Cardiac muscle cell (in vitro differentiated cells and primary cell): Measurements from ENCODE around the gene CDNF. TPM values are rescaled to one million over a fixed set of nuclear protein-coding genes. Genes with fewer than 3 reads are reported as not detected.

Experiments used
- DNase-seq, 2 donors: peaks; one replicate each; pipeline versions ENCODE4 v3.0.0 to v3.0.0-alpha.2; 2010 to 2017; ENCODE audit warnings: low read depth in 1 of 2, low spot score in 1 of 2
- H3K27ac ChIP-seq: fragments of 200-600 bp; sonication (generic); 2 replicates; pipeline ENCODE4 v1.5.1; 2016
- H3K27me3 ChIP-seq: fragments of 200-600 bp; sonication (generic); 2 replicates; pipeline ENCODE4 v1.6.0; 2016; ENCODE audit warnings: control low read depth
- H3K36me3 ChIP-seq: fragments of 200-600 bp; sonication (generic); 2 replicates; pipeline ENCODE4 v1.5.1; 2016; ENCODE audit warnings: control low read depth
- H3K4me1 ChIP-seq: fragments of 200-600 bp; sonication (generic); 2 replicates; pipeline ENCODE4 v1.8.1; 2017; ENCODE audit warnings: low read depth, mild to moderate bottlenecking, mixed run types
- H3K4me3 ChIP-seq: fragments of 200-600 bp; sonication (generic); 2 replicates; pipeline ENCODE4 v1.5.1; 2016; ENCODE audit warnings: mild to moderate bottlenecking
- H3K9me3 ChIP-seq: fragments of 200-600 bp; sonication (generic); 2 replicates; pipeline ENCODE4 v1.5.1; 2017; ENCODE audit warnings: low read depth, mild to moderate bottlenecking, control low read depth
- CTCF ChIP-seq: IDR thresholded peaks from 2 replicates; pipeline ENCODE4 v1.5.1; 2012; ENCODE audit warnings: low read depth, mild to moderate bottlenecking, low read length
- polyA plus RNA-seq: library from polyadenylated mRNA; unstranded; fragments of >200 nt; fragmentation: Nextera tagmentation; extraction: Ambion mirVana; gene quantifications from 2 replicates; pipeline ENCODE4 v1.2.1, GENCODE V29; 2016
- total RNA-seq: library from RNA; depleted of rRNA; stranded (reverse); fragments of >200 nt; gene quantifications from 2 replicates; pipeline ENCODE4 v1.2.3, GENCODE V29; 2016

The CDNF gene
- 0.74 and 4.1 TPM in 2 replicates for total RNA-seq
- polyA plus RNA-seq: 1.4 and 2.9 TPM in 2 replicates

DNA sequence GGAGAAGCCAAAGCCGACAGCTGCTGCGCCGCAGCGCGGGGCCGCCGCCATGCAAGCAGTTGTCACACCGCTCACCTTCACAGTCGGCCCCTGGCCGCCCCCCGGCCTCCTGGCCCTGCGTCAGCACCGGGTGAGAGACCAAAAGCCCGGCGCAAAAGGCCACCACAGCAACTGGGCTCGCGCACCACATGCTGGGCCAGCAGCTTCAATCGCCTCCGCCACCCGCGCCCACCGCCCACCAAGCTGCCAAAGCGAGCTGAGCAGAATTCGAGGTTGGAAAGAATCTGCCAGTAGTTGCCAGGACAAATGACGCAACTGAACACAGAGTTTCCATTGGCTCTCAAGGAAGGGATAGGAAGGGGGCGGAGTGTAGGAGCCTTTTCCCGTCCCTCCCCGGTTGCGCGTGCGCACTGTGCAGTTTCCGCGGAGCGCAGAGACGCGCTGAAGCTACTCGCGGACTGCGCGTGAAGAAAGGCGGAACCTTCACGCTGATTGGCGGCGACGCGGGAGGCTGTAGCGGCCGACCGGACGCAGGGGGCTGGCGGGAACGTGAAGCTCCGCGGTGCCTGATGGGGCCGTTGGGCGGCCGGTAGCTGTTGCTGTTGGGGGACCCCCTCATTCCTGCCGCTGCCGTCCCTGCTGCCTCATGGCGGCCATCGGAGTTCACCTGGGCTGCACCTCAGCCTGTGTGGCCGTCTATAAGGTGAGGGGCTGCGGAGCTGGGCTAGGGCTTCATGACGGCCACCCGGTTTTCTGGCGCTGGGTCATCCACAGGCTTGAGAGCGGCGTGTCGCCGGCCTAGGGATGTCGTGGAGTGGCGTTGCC lies at the start of gene CDNF, which contains the start of the genes HSPA14 and MSANTD7:
TSS of gene CDNF (minus strand) at position 281 of the 825 bp plus-strand sequence. CDS start at position 190, 91 bp downstream.
TSS of gene HSPA14 (plus strand) at position 550 of the 825 bp plus-strand sequence. CDS start at position 647, 97 bp downstream.
TSS of gene MSANTD7 (plus strand) at position 550 of the 825 bp plus-strand sequence. CDS start 3,979 bp downstream, outside the sequence.
- H3K27me3 ChIP-seq: no peaks in the 10 kb centered on the region
- H3K27ac ChIP-seq: peak within 1 kb of the TSS; percentile 98
- H3K36me3 ChIP-seq: peaks cover 21% of the 10 kb centered on the region
- no peak for TF ChIP-seq CTCF
- H3K4me3 ChIP-seq: peak within 1 kb of the TSS; percentile 92
- no peaks in the 10 kb centered on the region for H3K9me3 ChIP-seq
- H3K4me1 ChIP-seq: peaks cover 10% of the 10 kb centered on the region
- peak; percentile 100 for DNase-seq

GRCh38 chr10:14884082-14884481 lies 46.2 kb upstream of the CDNF start:
- Histone ChIP-seq H3K27me3 (no peaks in the 10 kb centered on the region), H3K4me3 (no peak overlapping the region), H3K36me3 (no peaks in the 10 kb centered on the region), H3K4me1 (no peaks in the 10 kb centered on the region), H3K9me3 (no peaks in the 10 kb centered on the region), H3K27ac (no peak overlapping the region)
- no peak for DNase-seq
- no peak for TF ChIP-seq CTCF

DNA sequence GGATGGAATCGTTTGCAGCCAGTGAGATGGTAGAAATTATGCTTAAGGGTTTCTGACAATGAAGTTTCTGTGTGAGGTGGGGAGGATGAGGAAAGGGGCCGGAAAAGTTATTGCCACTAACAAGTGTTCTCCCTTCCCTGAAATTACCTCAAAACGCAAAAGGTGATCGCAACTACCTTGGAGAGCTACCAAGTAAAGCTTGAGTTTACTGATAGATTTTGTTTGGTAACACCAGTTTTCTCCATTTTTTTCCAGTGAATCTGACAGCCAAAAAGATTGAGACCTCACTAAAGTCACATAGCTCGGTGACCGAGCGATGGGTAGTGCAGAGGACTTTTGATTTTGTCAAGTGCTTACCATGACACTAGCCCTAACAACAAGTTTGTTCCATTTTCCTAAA lies 42.4 kb upstream of the CDNF start:
- H3K27ac ChIP-seq: no peak overlapping the region
- H3K27me3 ChIP-seq: no peaks in the 10 kb centered on the region
- peaks cover 11% of the 10 kb centered on the region for H3K4me1 ChIP-seq
- DNase-seq: peak in 1 of 2 donors; percentile 5
- H3K9me3 ChIP-seq: no peaks in the 10 kb centered on the region
- TF ChIP-seq CTCF: no peak
- peak overlapping the region; percentile 84 for H3K4me3 ChIP-seq
- H3K36me3 ChIP-seq: no peaks in the 10 kb centered on the region

DNA sequence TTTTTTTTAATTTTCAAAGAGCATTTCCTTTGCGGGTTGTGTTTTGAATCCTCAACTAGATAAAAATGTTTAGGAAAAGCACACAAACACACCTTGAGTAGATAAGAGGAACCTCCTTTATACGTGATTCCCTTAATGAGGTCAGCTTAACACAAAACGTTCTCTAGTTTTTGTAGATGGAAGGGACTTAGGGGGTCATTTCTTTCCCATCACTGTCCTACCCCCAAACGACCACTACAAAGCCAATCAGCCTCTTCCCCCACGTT lies 42.0 kb upstream of the CDNF start:
- Histone ChIP-seq H3K4me3 (peak overlapping the region; percentile 84), H3K27ac (no peak overlapping the region)
- no peak for TF ChIP-seq CTCF

DNA sequence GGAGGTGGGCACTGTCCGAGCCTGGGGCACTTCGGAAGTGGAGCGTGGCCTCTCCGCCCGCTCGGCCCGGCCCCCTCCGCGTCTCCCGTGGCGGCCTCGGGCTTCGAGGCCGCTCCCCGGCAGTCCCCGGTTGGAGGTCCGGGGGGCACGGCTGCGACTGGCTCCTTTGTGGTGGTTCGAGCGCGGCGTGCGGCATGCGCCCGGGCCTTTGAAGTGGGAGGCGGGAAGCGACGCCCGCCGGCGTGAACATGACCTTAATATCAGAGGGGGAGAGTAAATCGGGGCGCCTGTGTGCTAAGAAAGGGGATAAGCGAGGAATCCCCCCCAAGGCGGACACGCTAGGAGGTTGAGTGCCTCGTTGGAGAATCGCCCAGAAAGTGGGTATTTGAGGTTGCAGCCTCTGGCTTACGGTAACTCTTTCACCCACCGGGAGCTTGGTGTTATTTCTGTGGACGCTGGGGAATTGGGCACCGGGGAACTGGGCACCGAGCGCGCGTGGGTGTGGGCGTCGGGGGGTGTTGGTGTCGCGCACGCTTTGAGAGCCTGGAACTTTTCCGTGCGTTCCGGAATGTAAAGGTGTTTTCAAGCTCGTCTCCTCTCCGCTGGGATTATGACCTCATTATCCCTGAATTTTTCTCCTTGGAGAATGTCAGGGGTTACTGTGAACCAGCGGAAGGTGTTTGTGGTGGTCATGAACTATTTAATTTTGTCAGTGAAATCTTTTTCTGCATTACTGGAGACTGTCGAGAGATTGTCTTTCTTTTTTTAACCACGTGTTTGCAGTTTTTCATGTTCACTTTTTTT lies 41.5 kb upstream of the CDNF start:
- Histone ChIP-seq H3K36me3 (no peaks in the 10 kb centered on the region), H3K4me1 (peaks cover 11% of the 10 kb centered on the region), H3K27ac (peak overlapping the region; percentile 85), H3K4me3 (peak overlapping the region; percentile 84), H3K9me3 (no peaks in the 10 kb centered on the region), H3K27me3 (no peaks in the 10 kb centered on the region)
- TF ChIP-seq CTCF: no peak
- DNase-seq: peak in 1 of 2 donors; percentile 26

More for the DNA sequence above, 42.0 kb upstream of the CDNF start:
- no peak for DNase-seq
- Histone ChIP-seq H3K4me1 (peaks cover 11% of the 10 kb centered on the region), H3K27me3 (no peaks in the 10 kb centered on the region), H3K9me3 (no peaks in the 10 kb centered on the region), H3K36me3 (no peaks in the 10 kb centered on the region)
